K562 treated with DMSO at 1 percent for 4 hours (cell line): ENCODE data around the gene VCY1B. TPM values are rescaled to one million over a fixed set of nuclear protein-coding genes. Genes with fewer than 3 reads are reported as not detected.

Experiments used
- total RNA-seq: library from RNA; unstranded; fragments of 300-600 nt; gene quantifications from 2 replicates; pipeline ENCODE4 v1.2.3, GENCODE V29; 2022; ENCODE audit not compliant: insufficient read depth

The VCY1B gene
- total RNA-seq = not detected in 2 replicates

DNA sequence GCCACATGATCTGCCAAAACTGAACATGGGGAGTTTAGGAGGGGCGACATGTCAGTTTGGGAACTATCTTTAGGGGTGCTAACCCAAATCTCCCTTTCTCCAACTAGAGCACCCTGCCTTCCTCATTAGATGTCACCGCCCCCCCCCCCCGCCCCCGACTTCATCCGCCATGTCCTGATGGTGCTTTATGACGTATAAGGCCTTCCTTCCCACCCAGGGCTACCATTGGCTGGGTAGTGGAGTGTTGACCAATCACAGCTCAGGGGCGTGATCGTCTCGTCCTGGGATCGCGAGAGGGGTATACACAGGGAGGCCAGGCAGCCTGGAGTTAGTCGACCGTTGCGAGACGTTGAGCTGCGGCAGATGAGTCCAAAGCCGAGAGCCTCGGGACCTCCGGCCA, at the start of gene VCY1B:
Gene VCY1B (plus strand): TSS at position 301 of the 400 bp plus-strand sequence. CDS start 63 bp downstream, at position 364.

Other genes with a start within 250 kb of the VCY1B start
- not detected in 2 replicates for gene VCY, start 69.8 kb upstream of the VCY1B start, total RNA-seq